ENCODE data around the gene SEMA3B. TPM values are rescaled to one million over a fixed set of nuclear protein-coding genes. Genes with fewer than 3 reads are reported as not detected.
"Not testable (repeated sequence)": the region's sequence is repeated elsewhere in the genome, so short reads cannot be mapped to it uniquely, and the experiment has no call there.

Gene SEMA3B
- total RNA-seq, 2 donors from 2014 or later: 8.7 to 32.0 TPM

- no peak overlapping the region for H3K27ac ChIP-seq
- no peak overlapping the region for H3K4me3 ChIP-seq
- WGBS: 65% methylated on average over 4 of the region's 4 CpGs
- H3K27me3 ChIP-seq (replicated peaks; ENCODE audit: insufficient read depth): no peaks in the 10 kb centered on the region
- H3K36me3 ChIP-seq: no peaks in the 10 kb centered on the region
- H3K9me3 ChIP-seq: no peaks in the 10 kb centered on the region
- intact Hi-C loops (cut with DNase I): no loop called here
- TF ChIP-seq POLR2A (IDR thresholded peaks at IDR 0.05): no peak
- no peak for TF ChIP-seq CTCF (IDR thresholded peaks at IDR 0.05)
- TF ChIP-seq POLR2AphosphoS5 (IDR thresholded peaks at IDR 0.05): no peak
- no peaks in the 10 kb centered on the region for H3K4me1 ChIP-seq (replicated peaks)
- DNase-seq (ENCODE audit: low spot score): no peak
Observed at GRCh38 chr3:50278123-50278879, 9.4 kb downstream of the SEMA3B start.

GRCh38 chr3:50278880-50279224 lies 9.9 kb downstream of the SEMA3B start, which contains the start of gene LSMEM2:
Gene LSMEM2 (plus strand): TSS chr3:50279087. CDS start chr3:50279114, 27 bp downstream.
- H3K4me3 ChIP-seq: no peak within 1 kb of the TSS
- WGBS: 52% methylated on average over 2 of the region's 2 CpGs
- no peaks in the 10 kb centered on the region for H3K9me3 ChIP-seq
- no peak within 1 kb of the TSS for H3K27ac ChIP-seq
- TF ChIP-seq CTCF (IDR thresholded peaks at IDR 0.05): no peak
- TF ChIP-seq POLR2AphosphoS5 (IDR thresholded peaks at IDR 0.05): no peak
- TF ChIP-seq POLR2A (IDR thresholded peaks at IDR 0.05): no peak
- DNase-seq (ENCODE audit: low spot score): no peak
- intact Hi-C loops (cut with DNase I): no loop called here
- no peaks in the 10 kb centered on the region for H3K27me3 ChIP-seq (replicated peaks; ENCODE audit: insufficient read depth)
- H3K36me3 ChIP-seq: no peaks in the 10 kb centered on the region
- no peaks in the 10 kb centered on the region for H3K4me1 ChIP-seq (replicated peaks)

- Histone ChIP-seq H3K4me3 (no peak overlapping the region), H3K4me1 (replicated peaks) (no peaks in the 10 kb centered on the region), H3K36me3 (no peaks in the 10 kb centered on the region), H3K9me3 (no peaks in the 10 kb centered on the region), H3K27ac (no peak overlapping the region), H3K27me3 (replicated peaks; ENCODE audit: insufficient read depth) (no peaks in the 10 kb centered on the region)
- no peak for TF ChIP-seq POLR2A (IDR thresholded peaks at IDR 0.05)
- TF ChIP-seq CTCF (IDR thresholded peaks at IDR 0.05): no peak
- no peak for TF ChIP-seq POLR2AphosphoS5 (IDR thresholded peaks at IDR 0.05)
- no peak for DNase-seq (ENCODE audit: low spot score)
- intact Hi-C loops (cut with DNase I): loop anchor here (10.0 kb wide), 1 partner anchor 1145 kb away; the partner anchor contains the start of gene LAMB2
- WGBS: 91% methylated on average over 8 of the region's 8 CpGs
Observed at GRCh38 chr3:50279255-50280016, 10.5 kb downstream of the SEMA3B start.

GRCh38 chr3:50284121-50284520 lies 15.2 kb downstream of the SEMA3B start:
- H3K27ac ChIP-seq; DNase-seq (ENCODE audit: low spot score); H3K4me3 ChIP-seq; H3K4me1 ChIP-seq (replicated peaks); H3K27me3 ChIP-seq (replicated peaks; ENCODE audit: insufficient read depth); H3K9me3 ChIP-seq: not testable (repeated sequence)
- H3K36me3 ChIP-seq: peaks cover 6 to 13% of the 10 kb centered on the region in 2 donors
- intact Hi-C loops (cut with DNase I): loop anchor here (10.0 kb wide), 1 partner anchor 1149 kb away; the partner anchor contains the start of gene LAMB2
- 82% methylated on average over 6 of the region's 6 CpGs for WGBS

GRCh38 chr3:50286322-50287227 lies 17.6 kb downstream of the SEMA3B start:
- WGBS: 84% methylated on average over 28 of the region's 28 CpGs
- H3K4me1 ChIP-seq (replicated peaks): no peaks in the 10 kb centered on the region
- no peak overlapping the region for H3K27ac ChIP-seq
- intact Hi-C loops (cut with DNase I): loop anchor here (10.0 kb wide), 1 partner anchor 1152 kb away; the partner anchor contains the start of gene LAMB2
- TF ChIP-seq POLR2AphosphoS5 (IDR thresholded peaks at IDR 0.05) (no peak), POLR2A (IDR thresholded peaks at IDR 0.05) (no peak), CTCF (IDR thresholded peaks at IDR 0.05) (no peak)
- H3K36me3 ChIP-seq: peaks cover 11 to 22% of the 10 kb centered on the region in 2 donors
- no peak overlapping the region for H3K4me3 ChIP-seq
- H3K27me3 ChIP-seq (replicated peaks; ENCODE audit: insufficient read depth): no peaks in the 10 kb centered on the region
- no peak for DNase-seq (ENCODE audit: low spot score)
- no peaks in the 10 kb centered on the region for H3K9me3 ChIP-seq

All from prostate gland (tissue), 2 donors.